Stimulated activated CD4-positive, alpha-beta T cell treated with anti-CD3 and anti-CD28 coated beads, Interleukin-4, amount 100 ng/mL, for 24 hours (primary cell): ENCODE data around the gene AQP6.

Experiments used
- DNase-seq: peaks from one replicate; pipeline ENCODE4 v3.0.0-alpha.2; 2020

The AQP6 gene, protein sequence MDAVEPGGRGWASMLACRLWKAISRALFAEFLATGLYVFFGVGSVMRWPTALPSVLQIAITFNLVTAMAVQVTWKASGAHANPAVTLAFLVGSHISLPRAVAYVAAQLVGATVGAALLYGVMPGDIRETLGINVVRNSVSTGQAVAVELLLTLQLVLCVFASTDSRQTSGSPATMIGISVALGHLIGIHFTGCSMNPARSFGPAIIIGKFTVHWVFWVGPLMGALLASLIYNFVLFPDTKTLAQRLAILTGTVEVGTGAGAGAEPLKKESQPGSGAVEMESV

DNA sequence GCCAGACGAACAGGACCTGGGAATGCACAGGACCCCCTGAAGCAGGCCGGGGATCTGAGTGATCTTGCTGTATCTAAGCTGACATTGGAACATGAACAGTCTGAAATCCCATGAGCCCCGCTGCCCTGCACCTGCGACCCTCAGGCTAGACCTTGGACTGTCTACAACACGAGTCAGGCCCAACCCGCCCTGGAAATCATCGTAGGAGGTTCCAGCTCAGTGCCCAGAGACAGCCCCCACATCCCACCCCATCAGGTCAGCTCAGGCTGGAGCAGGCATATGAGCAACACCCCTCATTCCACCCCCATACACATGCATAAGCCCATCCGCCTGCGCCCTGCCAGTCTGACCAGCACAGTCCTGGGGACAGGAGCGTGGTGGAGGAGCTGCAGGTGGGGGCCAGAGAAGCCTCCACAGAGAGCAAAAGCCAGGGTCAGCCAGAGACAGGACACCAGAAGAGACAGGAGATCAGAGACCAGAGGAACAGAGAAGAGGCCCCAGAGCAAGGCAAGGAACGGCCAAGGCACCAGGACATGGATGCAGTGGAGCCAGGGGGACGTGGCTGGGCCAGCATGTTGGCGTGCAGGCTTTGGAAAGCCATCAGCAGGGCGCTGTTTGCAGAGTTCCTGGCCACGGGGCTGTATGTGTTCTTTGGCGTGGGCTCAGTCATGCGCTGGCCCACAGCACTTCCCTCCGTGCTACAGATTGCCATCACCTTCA is at the start of gene AQP6:
Gene AQP6 (plus strand): TSS at position 307 of the 720 bp plus-strand sequence. CDS start 227 bp downstream, at position 534.
- no peak for DNase-seq

DNA sequence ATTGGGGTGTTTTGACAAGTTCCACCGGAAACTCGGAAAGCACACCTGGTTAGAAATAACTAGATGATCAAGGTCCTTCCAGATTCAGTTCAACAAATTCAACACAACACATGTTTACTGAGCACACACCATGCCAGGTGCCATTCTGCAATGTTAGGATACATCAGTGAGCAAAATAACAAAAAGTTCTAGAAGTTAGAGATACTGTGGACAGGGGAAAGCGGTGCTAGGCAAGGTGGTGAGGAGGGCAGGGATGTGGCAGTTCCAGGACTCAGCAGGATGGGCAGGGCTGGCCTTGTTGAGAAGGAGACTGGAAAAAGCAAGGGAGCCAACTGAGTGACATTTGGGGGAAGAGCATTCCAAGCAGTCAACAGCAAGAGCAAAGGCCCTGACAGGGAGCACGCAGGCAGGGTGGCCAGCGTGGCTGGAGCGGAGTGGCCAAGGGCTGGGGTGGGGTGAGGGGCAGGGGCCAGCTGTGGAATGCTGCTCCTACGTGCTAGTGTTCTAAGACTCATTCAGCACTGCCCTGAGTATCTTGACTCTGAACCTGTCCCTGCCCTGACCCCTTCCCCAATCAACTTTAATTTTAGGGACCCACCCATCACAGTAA is 49.6 kb upstream of the AQP6 start:
- no peak for DNase-seq

DNA sequence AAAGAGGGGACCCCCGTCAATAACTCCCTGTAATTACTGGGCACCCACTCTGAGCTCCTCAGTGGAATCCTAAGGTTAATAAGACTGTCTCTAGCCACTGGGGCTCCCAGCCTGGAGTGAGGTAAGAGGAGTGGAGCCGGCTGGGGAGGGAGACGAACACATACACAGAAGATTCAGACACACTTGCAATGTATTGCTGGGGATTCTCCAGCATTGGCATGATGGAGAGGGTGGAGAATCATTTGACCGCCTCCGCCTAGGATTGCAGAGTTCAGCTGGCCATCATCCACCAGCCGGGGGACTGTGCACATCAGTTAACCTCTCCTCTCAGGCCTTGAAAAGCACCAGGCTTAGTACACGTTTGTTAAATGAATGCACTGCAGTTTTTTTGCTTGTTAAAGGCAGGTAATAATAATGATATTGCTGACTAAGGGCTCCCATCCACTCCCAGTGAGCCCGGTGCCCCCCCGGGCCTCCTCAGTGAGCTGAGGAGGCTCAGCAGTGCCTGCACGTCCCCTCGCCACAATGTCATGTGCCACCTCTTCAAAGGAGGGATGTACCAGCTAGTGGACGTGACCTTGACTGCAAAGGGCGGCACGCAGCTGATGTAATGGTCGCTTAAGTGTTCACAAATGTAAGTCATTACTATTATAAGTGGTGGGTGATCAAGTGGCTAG is 48.7 kb upstream of the AQP6 start:
- DNase-seq: no peak

DNA sequence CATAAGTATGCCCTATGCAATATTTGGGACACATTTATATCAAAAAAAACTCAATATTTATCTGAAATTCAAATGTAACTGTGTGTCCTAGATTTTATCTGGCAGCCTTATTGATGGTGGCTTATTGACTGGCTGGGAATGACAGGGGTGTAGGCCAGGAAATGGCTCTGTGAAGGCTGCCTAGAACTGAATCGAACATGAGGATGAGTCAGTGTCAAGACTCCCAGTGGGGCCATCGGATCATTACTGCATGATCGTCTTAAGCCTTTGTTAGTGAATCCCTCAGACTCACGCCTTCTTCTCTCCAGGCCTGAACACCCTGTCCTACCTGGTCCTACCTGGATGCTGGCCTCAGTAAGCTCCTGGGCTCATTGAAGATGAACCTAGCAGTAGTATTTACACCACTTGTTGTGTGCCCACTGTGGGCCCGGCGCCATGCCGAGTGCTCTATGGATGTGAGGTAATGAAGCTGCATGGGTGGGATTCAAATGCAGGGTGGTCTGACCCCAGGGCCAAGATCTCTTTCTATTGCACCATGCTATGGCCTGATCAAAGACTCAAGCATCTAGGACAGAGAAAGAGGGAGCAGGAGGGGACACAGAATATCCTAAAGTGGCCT is 48.0 kb upstream of the AQP6 start:
- DNase-seq: no peak

DNA sequence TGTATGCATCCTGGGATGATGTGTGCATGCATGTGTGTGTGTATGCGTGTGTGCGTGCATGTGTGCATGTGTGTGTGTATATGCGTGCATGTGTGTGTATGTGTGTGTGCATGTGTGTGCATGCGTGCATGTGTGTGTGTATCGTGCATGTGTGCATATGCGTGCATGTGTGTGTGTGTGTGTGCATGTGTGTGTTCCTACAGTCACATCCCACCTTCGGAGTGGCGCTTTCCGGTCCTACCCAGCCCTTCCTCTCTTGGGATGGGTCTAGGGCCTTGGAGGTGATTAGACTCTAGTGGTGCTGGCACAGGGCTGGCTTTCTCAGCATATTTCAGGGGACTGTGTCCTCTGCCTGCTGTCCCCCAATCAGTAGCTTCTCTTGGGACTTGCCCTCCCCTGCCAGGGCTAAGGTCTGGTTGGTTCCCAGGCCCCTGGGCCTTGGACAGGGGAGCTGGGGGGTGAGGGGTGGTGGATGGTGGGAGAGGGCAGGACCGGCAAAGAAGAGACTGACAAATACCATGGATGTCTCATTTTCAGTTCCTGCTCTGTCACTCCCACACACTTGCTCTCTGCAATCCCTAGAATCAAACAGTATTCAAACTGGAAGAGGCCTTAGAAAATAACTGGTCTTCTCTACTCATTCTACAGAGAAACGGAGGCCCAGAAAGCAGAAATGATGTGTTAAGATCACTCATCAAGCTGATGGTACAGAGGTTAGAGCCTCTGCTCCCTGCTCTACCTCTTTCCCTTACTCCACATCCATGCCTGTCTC is 47.1 kb upstream of the AQP6 start:
- DNase-seq: no peak

DNA sequence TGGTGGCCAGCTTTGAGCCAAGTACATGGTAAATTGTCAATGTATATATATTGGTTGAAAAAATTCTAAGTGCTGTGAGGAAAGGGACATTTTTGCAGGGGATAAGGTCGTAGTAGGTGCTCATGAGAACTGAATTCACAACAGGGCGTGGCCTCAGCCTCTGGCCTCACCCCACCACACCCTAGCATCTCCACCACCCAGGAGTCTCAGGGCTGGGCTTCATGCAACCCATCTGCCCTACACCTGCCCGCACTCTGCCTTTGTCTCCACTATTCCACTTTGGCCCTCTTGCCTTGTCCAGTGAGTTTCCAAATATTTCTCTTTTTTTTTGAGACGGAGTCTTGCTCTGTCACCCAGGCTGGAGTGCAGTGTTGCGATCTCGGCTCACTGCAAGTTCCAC is 44.3 kb upstream of the AQP6 start:
- no peak for DNase-seq

DNA sequence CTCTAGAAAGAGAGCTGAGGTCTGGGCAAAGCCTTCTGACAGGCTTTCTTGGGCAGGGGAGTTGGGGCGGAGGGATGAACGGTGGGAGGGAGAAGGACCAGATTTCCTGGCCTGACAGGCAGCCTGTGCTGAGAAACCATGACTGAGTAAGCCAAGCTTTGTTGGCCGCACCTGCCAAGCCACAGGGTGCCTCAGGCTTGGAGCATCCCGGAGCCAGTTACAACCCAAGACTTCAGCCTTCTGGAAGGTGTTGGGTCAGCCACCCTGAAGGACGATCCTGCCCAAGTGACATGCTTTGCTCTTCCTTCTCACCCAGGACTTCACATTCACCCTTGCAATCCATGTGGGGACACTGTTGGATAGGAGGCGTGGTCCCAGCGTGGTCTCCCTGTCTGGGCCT is 43.2 kb upstream of the AQP6 start:
- DNase-seq: no peak

DNA sequence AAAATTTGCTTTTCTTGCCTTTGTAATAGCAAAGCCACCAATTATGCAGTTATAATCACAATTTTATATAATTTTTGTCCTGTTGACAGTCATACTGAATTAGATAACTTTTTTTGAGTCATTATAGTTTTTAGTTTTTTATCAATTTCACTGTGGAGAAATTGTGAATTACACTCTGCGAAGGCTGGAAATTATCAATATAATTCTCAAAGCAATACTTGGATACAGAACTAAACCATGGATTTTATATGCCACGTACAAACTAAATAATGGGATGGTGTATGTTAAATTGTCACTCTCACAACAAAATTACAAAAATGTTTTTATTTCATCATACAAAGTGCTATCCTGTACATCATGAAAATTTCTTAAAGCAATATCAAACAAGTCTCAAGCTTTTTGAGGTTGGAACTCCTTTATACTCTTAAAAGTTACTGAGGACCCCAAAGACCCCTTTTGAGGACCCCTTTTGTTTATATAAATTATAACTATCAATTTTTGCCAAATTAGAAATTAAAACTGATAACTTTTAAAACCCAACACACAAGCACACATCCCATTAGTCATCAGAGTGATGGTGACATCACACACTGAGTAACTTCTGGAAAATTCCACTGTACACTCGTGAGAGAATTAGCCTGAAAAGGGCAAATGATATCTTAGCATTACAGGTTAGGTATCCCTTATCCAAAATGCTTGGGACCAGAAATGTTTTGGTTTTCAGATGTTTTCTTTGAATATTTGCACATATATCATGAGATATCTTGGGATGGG is 42.0 kb upstream of the AQP6 start:
- DNase-seq: peak; percentile 15

DNA sequence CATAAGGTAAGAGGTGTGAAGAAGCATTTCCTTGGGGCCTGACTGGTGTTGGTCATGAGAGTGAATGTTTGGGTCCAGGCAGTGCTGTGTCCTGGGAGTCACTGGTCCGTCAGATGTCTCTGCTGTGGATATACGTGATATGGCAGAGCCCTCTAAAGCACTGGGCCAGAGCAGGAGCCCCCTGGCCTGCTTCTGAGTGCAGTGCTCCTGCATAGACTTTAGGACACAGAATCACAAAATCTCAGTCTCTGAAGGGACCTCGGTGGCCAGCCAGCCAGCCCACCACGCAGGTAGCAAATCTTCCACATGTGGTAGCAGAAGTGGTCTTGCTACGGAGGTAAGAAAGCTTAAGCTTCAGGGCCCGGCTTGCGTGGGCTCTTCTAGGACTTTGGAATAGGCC is 40.7 kb upstream of the AQP6 start:
- DNase-seq: no peak

DNA sequence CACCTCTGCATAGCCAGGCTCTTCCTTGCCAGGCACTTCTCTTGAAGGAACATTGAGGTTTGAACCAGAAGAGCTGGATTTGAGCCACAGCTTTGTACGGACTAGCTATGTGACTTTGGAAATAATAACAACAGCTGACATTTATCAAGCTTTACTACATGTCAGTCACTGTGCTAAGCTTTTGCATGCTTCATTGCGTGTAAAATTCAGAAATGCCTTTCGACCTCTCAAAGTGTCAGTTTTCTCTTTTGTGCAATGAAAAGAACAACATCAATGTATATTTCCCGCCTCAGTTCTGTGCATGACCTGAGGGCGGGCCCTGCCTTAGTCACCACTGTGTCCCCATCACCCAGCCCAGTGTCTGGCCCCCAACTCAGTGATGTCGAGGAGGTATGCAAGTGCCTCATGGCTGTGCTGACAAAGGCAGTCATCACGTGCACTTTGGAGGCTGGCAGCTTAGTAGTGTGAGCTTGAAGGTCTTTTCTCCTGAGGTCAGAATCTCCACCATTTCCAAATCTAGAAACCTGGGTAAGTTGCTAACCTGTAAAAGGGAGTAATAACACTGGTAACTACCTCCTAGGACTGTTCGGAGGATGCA is 40.1 kb upstream of the AQP6 start:
- no peak for DNase-seq

DNA sequence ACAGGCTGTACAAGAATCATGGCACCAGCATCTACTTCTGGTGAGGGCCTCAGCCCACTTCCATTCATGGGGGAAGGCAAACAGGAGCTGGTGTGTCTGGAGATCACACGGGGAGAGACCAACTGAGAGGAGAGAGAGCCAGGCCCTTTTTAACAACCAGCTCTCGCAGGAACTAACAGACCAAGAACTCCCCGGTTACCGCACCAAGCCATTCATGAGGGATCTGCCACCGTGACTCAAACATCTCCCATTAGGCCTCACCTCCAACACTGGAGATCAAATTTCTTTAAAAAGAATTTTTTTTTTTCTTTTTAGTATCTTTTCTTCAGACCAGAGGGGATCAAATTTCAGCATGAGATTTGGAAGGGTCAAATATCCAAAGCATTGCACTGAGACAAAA is 39.0 kb upstream of the AQP6 start:
- no peak for DNase-seq

DNA sequence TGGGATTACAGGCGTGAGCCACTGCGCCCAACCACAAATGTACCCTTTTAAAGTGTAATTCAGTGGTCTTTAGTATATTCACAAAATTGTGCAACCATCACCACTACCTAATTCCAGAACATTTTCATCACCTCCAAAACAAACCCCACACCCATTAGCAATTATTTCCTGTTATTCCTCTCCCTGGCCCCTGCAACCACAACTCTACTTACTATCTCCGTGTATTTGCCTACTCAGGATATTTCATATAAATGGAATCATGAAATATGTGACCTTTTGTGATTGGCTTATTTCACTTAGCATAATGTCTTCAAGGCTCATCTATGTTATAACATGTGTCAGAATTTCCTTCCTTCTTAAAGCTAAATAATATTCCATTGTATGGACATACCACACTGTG is 38.2 kb upstream of the AQP6 start:
- no peak for DNase-seq

DNA sequence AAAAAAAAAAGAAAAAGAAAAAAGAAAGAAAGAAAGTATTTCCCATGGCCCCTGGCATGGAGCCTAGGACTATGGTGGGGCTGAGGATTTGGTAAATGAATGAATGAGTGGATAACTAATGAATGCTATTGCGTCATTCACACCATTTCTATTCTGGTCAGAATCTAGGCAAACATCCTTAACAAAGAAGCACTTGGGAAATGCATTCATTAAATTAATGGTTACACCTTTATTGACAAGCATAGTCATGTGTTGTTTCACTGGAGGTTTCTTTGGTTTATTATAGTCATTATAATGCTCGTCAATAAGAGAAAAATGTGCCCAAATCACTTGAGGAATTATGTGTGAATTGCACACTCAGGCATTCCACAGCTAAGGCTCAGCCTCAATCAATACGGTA is 35.8 kb upstream of the AQP6 start:
- no peak for DNase-seq

DNA sequence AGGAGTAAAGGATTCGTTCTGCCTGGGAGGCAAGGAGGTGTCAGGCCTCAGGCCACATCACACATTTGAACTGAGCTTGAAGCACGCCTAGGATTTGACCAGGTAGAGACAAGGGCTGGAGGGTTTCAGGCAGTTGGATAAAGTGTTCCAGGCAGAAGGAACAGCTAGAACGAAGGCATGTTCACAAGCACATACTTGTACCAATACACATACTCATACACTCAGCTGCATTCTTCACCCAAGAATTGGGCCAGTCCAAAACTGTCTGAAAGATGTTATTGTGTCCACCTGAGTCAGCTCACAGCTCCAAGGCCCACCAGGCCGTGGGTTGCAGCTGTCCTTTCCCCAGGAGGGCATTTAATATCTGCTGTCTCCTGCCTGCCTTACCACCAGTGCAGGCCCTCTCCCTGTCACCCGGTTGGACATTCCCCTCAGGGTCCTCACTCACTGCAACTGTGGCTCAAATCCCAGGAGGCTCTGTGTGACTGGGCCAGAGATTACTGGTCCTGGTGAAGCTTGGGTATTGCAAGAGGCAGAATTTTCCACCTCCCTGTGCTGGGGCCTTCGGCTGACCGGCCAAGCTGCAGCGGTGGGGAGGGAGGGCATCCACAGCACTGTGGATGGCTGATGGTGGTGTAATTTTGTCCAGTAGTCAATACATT is 35.0 kb upstream of the AQP6 start:
- DNase-seq: no peak

DNA sequence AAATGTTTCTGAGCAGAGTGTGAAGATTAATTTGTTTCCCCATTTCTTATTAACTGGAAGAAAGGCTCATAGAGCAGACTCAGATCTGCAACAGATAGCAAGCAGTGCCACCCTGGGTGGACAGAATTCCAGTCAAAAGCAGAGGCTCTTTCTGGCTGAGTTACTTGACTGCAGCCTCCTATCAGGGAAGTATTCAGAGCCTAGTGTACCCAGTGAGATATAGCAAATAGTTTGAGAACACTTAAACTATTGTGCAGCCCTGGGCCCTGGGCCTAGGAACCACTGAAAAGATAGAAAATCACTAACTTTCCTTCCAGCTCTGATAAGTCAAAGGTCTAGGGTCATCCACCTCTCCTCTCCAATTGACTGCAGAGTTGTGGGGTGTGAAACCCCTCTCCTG is 33.4 kb upstream of the AQP6 start:
- DNase-seq: no peak

DNA sequence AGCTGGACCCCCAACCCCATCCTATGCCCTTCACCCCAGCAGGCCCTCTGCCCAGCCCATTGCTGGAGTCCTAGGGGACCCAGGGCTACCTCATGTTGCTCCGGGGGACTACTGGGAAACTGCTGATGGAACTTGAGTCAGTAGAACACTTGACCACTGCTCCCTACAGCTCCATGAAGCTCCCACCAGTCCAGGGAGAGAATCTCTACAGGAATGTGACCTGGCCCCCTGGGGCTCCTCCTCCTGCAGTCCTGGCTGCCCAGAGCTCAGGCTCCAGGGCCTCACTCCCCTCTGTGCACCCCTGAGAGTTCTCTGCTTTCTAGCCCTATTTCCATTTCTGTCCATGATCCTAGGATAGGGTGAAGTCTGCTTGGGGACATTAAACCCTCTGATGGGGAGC is 33.0 kb upstream of the AQP6 start:
- DNase-seq: no peak

DNA sequence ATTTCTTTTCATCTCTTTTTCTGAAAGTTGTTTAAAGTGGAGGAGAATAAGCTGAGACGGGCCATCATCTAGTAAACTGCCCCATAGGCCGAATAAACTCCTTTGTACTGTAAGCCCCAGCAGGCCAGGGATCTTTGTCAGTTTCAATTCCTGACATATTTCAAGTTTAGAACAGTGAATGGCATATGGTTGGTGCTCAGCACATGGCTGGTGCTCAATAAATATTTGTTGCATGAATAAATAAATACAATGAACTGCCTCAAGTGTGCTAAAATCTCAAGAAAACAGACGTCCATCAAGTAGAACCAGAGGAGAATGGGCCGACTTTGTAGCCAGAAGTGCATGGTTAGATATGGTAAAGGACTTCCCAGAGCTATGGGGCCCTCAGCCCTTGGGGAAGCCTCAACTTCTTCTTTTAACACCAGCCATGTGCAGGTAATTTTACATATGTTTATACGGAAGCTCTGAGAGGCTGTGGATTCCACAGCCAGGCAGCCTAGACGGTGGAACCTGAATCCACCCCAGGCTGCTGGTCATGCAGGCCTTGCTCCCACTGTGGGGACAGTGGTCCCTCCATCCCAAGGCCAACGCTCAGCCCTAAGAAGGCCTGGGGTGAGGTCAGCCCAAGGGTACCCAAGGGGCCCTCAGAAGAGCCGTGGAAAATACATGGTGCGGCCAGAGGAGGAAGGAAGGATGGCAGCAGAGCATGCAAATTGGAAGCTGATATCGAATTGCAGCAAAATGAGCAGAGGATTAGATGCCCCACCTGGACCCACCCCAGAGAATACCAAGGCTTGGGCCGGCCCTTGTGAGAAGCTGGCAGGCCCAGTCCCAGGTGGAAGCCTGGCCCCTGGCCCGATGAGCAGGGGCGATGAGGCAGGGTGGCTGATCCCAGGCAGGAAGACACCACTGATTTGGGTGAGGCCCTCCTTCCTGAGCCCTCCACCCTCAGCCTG is 30.9 kb upstream of the AQP6 start:
- DNase-seq: no peak

DNA sequence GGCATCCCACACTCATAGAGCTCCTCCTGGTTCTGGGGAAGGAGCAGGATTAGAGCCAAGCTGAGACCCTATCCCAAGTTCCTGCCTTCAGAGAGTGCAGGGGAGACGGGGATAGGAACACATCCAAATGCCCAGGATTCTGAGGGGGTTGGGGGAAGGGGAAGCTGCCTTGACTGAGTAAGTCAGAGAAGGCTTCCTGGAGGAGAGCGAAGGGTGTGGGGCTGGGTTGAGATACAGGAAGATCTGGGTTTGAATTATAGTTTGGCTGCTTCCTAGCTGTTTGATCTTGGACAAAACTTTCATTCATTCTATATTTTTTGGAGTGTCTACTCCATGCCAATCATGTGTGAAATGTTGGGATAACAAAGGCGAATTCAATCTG is 30.2 kb upstream of the AQP6 start:
- no peak for DNase-seq

DNA sequence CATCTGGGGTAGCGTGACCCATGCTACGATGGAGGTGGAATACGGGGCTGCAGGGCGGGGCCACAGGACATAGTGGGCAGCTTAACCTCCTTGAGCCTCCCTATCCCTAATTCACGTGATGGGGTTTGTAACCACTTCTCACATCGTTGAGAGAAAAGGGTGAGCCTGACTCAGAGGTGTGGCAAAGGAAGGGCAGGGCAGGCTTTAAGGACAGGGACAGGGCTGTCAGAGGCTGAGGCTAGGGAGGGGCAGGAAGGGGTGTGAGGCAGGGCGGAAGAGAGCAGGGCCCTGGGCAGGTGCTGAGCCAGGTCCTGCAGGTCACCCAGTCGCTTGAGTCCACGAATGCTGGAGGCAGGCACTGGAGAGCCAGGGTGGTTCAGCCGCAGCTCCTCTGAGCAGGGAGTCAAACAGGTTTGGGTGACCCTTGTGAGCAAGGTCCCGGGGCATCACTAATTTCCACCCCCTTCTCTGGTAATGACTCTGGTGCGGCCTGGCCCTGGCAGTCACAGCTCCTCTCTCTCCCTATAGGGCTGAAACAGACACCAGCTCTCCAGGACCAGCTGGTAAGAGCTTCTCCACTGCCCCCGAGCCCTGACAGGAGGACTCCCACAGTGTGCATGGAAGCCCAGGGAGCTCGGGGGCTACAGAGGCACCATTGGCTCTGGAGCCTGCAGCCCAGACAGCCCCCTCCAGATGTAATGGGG is 29.7 kb upstream of the AQP6 start:
- no peak for DNase-seq
